ENCODE measurements around the gene ACTRT3.

GRCh38 chr3:169746924-169747323, 22.4 kb downstream of the ACTRT3 start:
- no peak for TF ChIP-seq CTCF (IDR thresholded peaks at IDR 0.05)
- no peak for TF ChIP-seq POLR2AphosphoS5 (IDR thresholded peaks at IDR 0.05)
- no peak for TF ChIP-seq POLR2A (IDR thresholded peaks at IDR 0.05)
- TF ChIP-seq EP300 (IDR thresholded peaks at IDR 0.05) = no peak
